Measurements from ENCODE around the gene ATXN7. TPM values are rescaled to one million over a fixed set of nuclear protein-coding genes. Genes with fewer than 3 reads are reported as not detected.
A peak's percentile ranks its signal among the peaks of the same experiment; 100 is the strongest.

Gene ATXN7
- total and polyA plus RNA-seq, 2 donors (not counting 1 experiment from before 2014, with no cell fraction given), result 6.3 to 11.1 TPM

GRCh38 chr3:63910891-63911290 lies 47.2 kb downstream of the ATXN7 start:
- DNase-seq (ENCODE audit: low read depth in 2 of 2), result peak; percentile 20 to 44
- H3K27ac ChIP-seq (ENCODE audit: insufficient read depth, low read length), result peak overlapping the region; percentile 94
- peak overlapping the region; percentile 71 to 88 (median 76) for H3K4me3 ChIP-seq (replicated peaks in 1 of 4; ENCODE audit: control extremely low read depth in 1 of 4, insufficient read depth in 1 of 4, low read depth in 3 of 4, low read length in 4 of 4)
- H3K4me2 ChIP-seq (ENCODE audit: extremely low read depth, insufficient read depth, low read length), result peak overlapping the region; percentile 95
- H3K4me1 ChIP-seq (ENCODE audit: control insufficient read depth, extremely low read depth, insufficient read depth, low read length), result peaks cover 11% of the 10 kb centered on the region
- H3K27me3 ChIP-seq (ENCODE audit: control insufficient read depth, insufficient read depth, low read length), result no peaks in the 10 kb centered on the region
- peaks cover 2% of the 10 kb centered on the region for H3K36me3 ChIP-seq (ENCODE audit: control insufficient read depth, insufficient read depth, low read length)
- no peak overlapping the region for H3K9ac ChIP-seq (ENCODE audit: insufficient read depth, low read length)
- peaks cover 22% of the 10 kb centered on the region for H3K79me2 ChIP-seq (ENCODE audit: control insufficient read depth, insufficient read depth, low read length)
- no peaks in the 10 kb centered on the region for H4K20me1 ChIP-seq (ENCODE audit: control insufficient read depth, extremely low read depth, insufficient read depth, low read length)
- H3K9me3 ChIP-seq (ENCODE audit: control insufficient read depth, insufficient read depth, low read depth, low read length), result no peaks in the 10 kb centered on the region
- no peak overlapping the region for H2AFZ ChIP-seq (ENCODE audit: low read length)
- TF ChIP-seq CTCF (conservative IDR thresholded peaks at IDR 0.05 in 1 of 2, IDR thresholded peaks at IDR 0.05 in 1 of 2; ENCODE audit: low read depth in 1 of 2, low read length in 2 of 2) (no peak), EZH2 (IDR thresholded peaks at IDR 0.05; ENCODE audit: low read length, missing control alignments) (no peak)

DNA sequence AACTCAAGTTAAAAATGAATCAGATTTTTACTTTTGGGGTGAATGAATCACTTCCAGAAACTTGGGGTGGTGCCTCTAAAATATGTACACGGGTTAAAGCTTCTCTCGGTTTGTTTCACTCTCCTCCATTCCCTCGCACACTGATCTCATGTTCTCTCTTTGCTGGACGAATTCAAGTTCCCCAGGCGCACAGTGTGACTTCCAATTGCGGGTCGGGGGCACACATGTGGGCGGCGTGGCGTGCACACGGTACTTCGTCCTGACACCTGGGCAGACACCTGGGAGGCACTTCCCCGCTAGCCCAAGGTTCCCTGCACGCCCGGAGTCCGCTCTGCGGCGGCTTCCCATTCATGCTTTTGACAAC lies 47.8 kb downstream of the ATXN7 start:
- peaks cover 2% of the 10 kb centered on the region for H3K36me3 ChIP-seq (ENCODE audit: control insufficient read depth, insufficient read depth, low read length)
- no peaks in the 10 kb centered on the region for H4K20me1 ChIP-seq (ENCODE audit: control insufficient read depth, extremely low read depth, insufficient read depth, low read length)
- H3K9ac ChIP-seq (ENCODE audit: insufficient read depth, low read length), result peak overlapping the region; percentile 95
- H3K4me1 ChIP-seq (ENCODE audit: control insufficient read depth, extremely low read depth, insufficient read depth, low read length), result peaks cover 11% of the 10 kb centered on the region
- DNase-seq (ENCODE audit: low read depth in 2 of 2), result peak; percentile 16 to 19
- peak overlapping the region; percentile 94 for H3K27ac ChIP-seq (ENCODE audit: insufficient read depth, low read length)
- no peaks in the 10 kb centered on the region for H3K9me3 ChIP-seq (ENCODE audit: control insufficient read depth, insufficient read depth, low read depth, low read length)
- H2AFZ ChIP-seq (ENCODE audit: low read length), result peak overlapping the region; percentile 55
- H3K4me2 ChIP-seq (ENCODE audit: extremely low read depth, insufficient read depth, low read length), result peak overlapping the region; percentile 95
- no peaks in the 10 kb centered on the region for H3K27me3 ChIP-seq (ENCODE audit: control insufficient read depth, insufficient read depth, low read length)
- peaks cover 24% of the 10 kb centered on the region for H3K79me2 ChIP-seq (ENCODE audit: control insufficient read depth, insufficient read depth, low read length)
- H3K4me3 ChIP-seq (replicated peaks in 1 of 4; ENCODE audit: control extremely low read depth in 1 of 4, insufficient read depth in 1 of 4, low read depth in 3 of 4, low read length in 4 of 4), result peak overlapping the region; percentile 71 to 88 (median 76)
- TF ChIP-seq CTCF (conservative IDR thresholded peaks at IDR 0.05 in 1 of 2, IDR thresholded peaks at IDR 0.05 in 1 of 2; ENCODE audit: low read depth in 1 of 2, low read length in 2 of 2), result no peak
- TF ChIP-seq EZH2 (IDR thresholded peaks at IDR 0.05; ENCODE audit: low read length, missing control alignments), result no peak

DNA sequence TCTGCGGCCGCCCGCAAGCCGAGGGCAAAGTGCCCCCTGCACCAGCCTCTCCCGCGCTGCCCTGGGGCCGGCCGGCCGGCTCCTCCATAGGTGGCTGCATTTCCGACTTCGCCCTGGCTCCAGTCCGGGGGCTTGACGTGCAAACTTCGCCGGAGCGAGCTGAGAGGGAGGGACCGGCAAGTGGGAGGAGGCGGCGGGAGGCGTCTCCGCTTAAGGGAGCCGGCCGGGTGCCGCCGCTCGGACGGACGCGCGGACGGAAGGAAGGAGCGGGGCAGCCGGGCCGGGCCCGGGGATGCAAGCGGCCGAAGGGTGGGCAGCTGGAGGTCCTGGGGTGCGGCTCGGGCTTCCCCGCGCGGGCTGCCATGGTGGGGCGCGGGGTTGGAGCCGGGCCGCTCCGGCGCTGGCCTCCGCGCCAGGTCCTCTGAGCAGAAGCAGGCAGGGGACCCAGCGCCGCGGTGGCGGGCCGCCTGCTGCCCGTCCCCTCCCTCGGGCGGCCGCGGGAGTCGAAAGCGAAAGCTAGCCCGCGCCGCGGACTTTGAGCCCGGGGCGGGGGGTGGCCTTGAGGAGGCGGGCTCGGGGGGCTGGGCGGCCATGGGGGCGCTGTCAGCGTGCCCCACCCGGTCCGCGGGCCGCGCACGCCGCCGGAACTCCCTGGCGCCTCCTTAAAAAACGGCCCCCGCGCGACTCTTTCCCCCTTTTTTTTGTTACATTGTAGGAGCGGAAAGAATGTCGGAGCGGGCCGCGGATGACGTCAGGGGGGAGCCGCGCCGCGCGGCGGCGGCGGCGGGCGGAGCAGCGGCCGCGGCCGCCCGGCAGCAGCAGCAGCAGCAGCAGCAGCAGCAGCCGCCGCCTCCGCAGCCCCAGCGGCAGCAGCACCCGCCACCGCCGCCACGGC lies 48.5 kb downstream of the ATXN7 start, which contains the start of gene SCAANT1:
SCAANT1 (minus strand) TSS at position 511 of the 895 bp plus-strand sequence.
- Histone ChIP-seq H3K4me2 (ENCODE audit: extremely low read depth, insufficient read depth, low read length) (peak within 1 kb of the TSS; percentile 95), H3K27ac (ENCODE audit: insufficient read depth, low read length) (peak within 1 kb of the TSS; percentile 94), H3K36me3 (ENCODE audit: control insufficient read depth, insufficient read depth, low read length) (peaks cover 2% of the 10 kb centered on the region), H3K9ac (ENCODE audit: insufficient read depth, low read length) (peak within 1 kb of the TSS; percentile 95), H3K27me3 (ENCODE audit: control insufficient read depth, insufficient read depth, low read length) (no peaks in the 10 kb centered on the region), H3K4me1 (ENCODE audit: control insufficient read depth, extremely low read depth, insufficient read depth, low read length) (peaks cover 11% of the 10 kb centered on the region), H2AFZ (ENCODE audit: low read length) (peak within 1 kb of the TSS; percentile 55), H4K20me1 (ENCODE audit: control insufficient read depth, extremely low read depth, insufficient read depth, low read length) (no peaks in the 10 kb centered on the region), H3K79me2 (ENCODE audit: control insufficient read depth, insufficient read depth, low read length) (peaks cover 26% of the 10 kb centered on the region), H3K9me3 (ENCODE audit: control insufficient read depth, insufficient read depth, low read depth, low read length) (no peaks in the 10 kb centered on the region), H3K4me3 (replicated peaks in 1 of 4; ENCODE audit: control extremely low read depth in 1 of 4, insufficient read depth in 1 of 4, low read depth in 3 of 4, low read length in 4 of 4) (peak within 1 kb of the TSS; percentile 76 to 88 (median 78))
- peak; percentile 91 to 92 for DNase-seq (ENCODE audit: low read depth in 2 of 2)
- TF ChIP-seq CTCF (conservative IDR thresholded peaks at IDR 0.05 in 1 of 2, IDR thresholded peaks at IDR 0.05 in 1 of 2; ENCODE audit: low read depth in 1 of 2, low read length in 2 of 2) (no peak), EZH2 (IDR thresholded peaks at IDR 0.05; ENCODE audit: low read length, missing control alignments) (no peak)

Data from fibroblast of lung (primary cell).